HG02759 (cell line): ENCODE results near the gene IQCM.

ENCODE experiments used
- ATAC-seq: cut with Tn5 transposase; IDR thresholded peaks from one replicate; pipeline ENCODE4 v1.9.1; 2021; ENCODE audit warnings: mild to moderate bottlenecking, moderate library complexity; ENCODE audit not compliant: unreplicated experiment

The IQCM gene, protein sequence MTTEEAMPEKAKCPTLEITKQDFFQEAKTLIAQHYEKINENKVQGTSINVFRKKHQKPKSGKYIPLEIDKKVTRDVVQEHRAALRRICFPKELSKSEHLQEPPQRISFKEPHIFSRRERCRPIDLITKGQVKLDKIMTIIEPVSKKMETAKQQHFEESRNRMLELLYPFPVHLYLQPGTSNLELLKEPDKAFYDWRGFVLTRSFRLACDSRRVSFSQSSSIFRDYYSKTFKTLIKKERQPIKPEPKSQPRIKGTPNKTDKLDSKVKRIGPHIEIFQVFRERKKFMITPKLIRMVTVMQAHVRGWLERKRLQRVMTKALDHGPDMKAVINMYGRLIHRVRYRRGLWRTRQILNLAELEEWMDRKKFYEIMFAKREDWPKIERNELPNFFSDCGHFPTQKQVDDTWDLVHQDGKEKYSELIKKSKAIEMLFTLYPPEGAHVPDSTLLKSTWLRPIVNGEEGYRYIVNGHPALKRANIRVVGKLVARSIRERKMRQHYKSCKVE

DNA sequence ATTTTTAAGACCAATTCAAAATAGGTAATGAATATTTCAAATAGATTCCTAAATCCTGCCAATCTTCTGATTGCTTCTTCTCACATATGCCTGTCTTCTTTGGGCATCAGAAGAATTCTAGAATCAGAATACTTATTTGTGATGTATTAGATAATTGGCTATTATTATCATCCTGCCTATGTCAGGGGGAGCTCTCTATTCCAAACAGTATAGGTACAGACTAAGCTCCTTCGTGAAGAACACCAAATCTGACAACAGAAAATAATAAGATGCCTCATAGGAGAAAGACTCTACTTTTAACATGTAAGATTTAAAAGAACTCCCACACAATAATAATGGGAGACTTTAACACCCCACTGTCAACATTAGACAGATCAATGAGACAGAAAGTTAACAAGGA is at the start of gene IQCM:
TSS of gene IQCM (minus strand) at position 101 of the 400 bp plus-strand sequence. CDS start 73,152 bp downstream, outside the sequence.
- no peak for ATAC-seq

DNA sequence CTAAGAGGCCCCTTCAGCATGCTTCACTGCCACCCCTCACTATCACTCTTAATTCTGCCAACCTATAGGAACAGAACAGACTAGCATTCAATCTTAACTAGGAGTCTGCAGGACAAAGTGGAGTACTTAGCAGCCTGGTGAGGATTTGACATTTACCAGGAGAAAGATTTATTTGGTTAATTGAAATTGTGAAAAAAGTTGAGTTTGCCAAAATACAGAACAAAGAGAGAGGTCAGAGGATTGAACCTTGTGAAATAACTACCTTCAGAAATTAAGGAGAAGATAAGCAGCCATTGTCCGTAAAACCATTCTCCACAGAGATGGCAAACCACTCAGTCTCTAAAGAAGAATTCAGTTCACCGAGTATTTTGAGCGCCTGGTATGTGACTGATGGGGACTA is 41.8 kb upstream of the IQCM start:
- ATAC-seq = no peak

DNA sequence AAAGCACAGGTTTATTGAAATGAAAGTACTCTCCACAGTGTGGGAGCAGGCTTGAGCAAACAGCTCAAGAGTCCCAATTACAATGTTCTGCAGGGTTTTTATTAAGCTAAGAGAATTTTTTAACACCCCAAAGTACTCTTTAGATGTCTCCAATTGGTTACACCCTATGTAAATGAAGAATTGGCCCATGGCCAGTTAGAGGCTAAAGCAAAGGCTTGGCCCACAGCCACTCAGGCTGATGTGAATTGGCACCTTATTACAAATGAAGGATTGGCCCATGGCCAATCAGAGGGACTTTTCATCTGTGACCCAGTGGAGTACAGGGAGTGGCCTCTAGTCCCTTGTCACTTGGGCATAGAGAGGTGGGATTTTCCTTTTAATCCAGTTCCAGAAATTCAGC is 30.1 kb upstream of the IQCM start:
- no peak for ATAC-seq

DNA sequence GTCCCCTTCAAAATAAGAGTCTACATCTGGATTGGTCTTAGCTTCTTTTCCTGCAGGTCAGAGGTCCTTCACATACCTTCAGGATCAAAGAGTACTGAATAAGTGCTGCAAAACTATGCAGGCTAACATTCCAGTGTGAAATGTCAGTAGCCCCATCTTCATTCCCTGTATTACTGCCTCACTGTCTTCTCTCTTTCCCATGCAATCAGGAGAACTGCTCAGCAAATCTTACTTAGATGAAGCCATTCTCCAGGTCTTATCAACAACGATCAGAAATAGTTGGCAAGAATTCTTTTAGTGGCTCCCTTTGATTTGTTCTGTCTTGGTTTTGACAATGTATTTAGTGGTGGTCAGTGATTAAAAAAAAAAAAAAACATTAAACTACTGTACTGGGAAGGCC is 26.0 kb upstream of the IQCM start:
- no peak for ATAC-seq

DNA sequence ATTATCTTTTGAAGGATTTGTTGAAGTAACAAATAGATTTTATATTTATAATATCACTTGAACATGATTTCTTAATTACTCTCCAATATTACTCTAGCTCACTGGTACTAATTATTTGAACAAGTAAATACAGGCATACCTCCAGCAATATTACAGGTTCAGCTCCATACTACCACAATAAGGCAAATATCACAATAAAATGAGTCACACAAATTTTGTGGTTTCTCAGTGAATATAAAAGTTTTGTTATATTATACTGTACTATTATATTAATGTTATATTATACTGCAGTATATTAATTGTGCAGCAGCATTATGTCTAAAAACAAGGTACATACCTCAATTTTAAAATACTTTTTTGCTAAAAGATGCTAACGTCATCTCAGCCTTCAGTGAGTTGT is 22.4 kb upstream of the IQCM start:
- no peak for ATAC-seq

DNA sequence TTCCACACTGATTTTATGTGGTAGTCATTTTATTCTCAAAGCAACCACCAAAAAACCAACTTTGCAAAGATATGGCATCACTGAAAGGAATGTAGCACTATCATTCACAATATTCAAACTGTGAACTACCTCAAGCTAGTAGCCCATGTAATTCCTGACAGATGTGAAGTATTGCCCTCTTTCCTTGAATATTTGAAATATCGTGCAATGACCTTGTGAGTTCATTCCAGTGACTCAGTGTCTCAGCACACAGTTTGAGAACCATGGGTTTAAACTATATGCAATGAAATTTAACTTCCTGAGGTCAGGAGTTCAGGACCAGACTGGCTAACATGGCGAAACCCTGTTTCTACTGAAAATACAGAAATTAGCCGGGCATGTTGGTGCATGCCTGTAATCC is 20.9 kb upstream of the IQCM start:
- ATAC-seq = no peak

DNA sequence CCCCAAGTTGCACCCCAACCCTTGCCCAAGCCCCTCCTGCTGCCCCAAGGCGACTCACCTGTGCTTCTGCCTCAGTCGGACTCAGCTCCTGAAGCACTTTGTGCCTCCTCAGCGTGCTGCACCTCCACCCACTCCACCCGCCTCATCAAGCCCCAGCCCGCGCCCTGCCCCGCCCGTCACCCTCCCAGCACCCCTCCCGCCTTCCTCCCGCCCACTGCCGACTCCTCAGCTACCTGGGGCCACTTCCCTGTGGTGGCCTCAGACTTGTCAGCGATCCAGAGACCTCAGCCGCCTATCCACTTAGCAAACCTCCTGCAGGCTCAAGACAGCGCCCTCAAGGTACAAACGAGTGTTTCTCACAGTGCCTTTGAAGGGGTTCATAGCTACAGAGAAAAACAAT is 19.6 kb upstream of the IQCM start:
- no peak for ATAC-seq

DNA sequence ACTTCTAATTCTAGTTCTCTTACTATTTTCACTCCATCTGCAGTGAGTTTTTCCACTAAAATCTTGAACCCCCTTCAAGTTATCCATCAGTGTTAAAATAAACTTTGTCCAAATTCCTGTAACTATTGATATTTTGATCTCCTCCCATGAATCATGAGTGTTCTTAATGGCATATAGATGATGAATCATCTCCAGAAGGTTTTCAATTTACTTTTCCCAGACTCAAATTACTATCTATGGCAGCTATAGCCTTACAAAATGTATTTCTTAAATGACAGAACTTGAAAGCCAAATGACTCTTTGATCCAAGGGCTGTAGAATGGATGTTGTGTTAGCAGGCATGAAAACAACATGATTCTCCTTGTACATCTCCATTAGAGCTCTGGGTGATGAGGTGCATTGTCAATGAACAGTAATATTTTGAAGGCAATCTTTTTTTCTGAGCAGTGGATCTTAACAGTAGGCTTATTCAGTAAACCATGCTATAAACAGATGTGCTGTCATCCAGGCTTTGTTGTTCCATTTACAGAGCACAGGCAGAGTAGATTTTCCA is 16.1 kb upstream of the IQCM start:
- no peak for ATAC-seq

DNA sequence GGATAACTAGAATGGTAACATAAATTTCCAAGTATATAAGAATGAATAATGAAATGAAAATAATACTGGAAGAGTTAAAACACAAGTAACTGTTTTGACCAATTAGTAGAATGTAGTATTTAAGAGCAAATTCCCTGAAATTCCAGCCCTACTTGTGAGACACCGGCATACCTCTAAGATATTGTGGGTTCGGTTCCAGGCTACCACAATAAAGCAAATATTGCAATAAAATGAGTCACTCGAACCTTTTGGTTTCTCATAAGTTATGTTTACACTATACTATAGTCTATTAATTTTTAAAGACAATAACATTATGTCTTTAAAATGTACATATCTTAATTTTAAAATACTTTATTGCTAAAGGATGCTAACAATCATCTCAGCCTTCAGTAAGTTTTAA is 15.2 kb upstream of the IQCM start:
- no peak for ATAC-seq

DNA sequence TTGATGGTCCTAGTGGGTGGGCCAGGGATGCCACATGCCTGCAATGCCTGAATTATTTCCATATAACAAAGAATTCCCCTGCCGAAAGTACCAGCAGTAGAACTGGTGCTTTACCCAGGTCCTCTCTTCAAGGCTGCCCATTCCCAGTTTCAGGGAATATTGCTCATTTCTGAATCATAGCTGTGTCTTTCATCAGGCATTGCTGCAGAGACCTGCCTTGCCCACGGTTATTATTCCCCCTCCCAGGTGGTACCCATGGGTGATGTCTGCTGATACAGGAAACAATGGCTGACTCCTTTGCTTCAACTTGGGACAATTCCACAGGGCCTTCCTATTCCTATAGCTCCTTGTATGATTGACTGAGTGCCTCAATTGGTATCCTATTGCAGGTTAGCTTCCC is 9.7 kb upstream of the IQCM start:
- no peak for ATAC-seq

DNA sequence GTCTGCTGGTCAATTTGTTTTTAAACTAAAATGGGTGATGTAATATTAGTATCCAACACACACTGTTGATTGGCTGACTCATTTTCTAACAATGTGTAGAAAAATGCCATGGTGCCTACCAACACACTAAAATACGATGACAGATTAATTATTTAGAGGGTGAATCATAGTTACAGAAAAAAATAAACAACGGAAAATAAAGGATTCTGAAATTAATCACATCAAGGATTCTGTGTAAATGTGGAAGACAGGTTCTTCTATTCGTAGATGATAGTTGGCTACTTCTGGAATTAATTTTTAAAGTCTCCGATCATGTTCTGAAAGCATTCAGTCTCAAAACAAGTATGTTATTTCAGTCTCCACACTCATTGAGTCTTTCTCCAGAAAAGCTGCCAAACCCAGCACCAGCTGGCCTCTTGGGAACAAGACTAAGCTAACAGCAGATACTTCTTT is 8.2 kb upstream of the IQCM start:
- no peak for ATAC-seq

DNA sequence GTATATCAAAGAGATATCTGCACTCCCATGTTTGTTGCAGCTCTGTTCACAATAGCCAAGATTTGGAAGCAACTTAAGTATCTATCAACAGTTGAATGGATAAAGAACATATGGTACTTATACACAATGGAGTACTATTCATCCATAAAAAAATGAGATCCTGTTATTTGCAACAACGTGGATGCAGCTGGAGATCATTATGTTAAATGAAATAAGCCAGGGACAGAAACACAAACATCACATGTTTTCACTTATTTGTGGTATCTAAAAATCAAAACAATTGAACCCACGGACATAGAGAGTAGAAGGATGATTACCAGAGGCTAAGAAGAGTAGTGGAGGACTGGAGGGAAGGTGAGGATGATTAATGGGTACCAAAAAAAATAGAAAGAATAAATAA is 14.2 kb downstream of the IQCM start:
- ATAC-seq = no peak

DNA sequence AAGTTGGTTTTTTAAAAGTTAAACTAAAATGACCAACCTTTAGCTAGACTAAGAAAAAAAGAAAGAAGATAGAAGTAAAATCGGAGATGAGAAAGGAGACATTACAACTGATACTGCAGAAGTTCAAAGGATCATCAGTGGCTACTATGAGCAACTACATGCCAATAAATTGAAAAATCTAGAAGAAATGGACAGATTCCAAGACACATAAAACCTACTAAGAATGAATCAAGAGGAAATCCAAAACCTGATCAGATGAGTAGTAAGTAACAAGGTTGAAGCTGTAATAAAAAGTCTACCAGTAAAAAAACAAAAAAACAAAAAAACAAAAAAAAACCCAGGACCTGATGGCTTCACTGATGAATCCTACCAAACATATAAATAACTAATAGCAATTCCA is 16.1 kb downstream of the IQCM start:
- ATAC-seq = no peak

DNA sequence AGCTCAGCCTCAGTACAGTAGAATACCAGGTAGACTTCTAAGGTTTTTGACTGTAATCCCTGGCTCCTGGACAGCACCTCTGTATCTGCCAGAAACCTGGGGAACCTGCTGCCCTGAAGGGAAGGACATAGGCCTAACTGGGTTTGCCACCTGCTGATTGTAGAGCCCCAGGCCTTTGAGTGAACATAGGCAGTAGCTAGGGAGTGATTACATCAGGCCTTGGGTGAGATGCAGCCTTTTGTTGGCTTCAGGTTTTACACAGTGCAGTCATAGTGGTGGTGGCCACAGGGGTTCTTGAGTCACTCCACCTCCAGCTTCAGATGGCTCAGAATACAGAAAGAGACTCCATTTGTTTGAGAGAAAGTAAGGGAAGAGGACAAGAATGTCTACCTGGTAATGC is 19.3 kb downstream of the IQCM start:
- no peak for ATAC-seq

DNA sequence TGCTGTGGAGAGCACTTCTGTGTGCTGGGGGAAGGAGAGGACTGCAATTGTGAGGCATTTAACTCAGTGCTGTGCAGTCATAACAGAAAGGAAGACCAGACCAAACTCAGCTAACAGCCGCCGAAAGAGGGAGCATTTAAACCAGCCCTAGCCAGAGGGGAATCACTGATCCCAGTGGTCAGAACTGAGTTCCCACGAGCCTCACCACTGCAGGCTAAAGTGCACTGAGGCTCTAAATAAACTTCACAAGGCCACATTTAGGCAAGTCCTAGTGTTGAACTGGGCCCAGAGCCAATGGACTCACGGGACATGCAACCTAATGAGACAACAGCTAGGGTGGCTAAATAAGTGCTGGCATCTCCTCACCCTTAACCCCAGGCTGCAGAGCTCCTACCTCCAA is 20.4 kb downstream of the IQCM start:
- ATAC-seq = no peak

DNA sequence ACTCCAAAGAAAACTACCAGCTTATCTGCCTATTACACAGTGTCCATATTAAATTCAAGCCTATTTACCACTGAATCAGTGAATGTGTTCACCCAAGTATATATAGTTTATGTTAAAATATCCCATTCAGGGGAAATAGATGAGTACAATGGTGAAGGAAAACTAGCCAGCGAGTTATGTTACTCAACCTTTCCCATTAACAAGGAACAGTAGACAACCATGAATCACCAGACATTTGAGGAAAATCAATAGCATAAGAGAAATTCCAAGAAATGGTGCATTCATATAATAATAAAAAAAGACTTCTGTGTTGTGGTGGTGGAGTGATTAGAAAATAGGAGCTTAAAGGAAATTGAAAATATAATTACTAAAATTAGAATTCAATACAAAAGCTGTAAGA is 21.3 kb downstream of the IQCM start:
- ATAC-seq = no peak

DNA sequence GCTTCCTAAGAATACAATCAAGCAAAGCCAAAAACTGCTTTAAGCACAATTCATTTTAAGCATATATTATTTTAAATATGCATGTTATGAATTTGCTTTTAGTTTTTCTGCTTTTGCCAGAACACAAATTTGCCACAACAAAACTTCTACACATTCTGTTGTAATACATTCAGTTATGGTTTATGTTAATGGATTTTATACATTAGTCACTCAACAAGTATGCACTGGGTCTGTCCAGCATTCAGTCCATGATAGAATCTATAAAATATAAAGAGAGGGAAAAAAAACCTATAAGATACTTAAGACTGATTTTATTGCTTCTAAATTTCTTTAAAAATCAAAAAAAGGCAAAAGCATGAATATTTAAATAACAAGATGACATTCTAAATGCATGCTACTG is 22.2 kb downstream of the IQCM start:
- ATAC-seq = no peak

DNA sequence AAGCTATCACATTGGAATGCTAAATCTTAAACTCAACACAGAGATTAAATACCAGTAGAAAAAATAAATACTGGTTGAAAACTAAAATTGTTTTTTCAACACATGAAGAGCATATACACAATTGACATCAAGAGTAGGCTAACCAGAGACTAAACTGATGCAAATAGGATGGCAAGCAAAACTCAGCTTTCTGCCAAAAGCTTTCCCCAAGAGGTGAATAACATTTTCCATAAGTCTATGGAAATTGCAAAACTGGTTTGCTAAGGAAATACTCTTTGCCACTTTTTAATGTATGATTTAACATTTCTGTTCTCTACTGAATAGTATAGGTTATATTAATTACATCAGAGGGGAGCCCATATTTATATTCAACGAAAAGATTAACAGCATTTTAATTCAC is 23.8 kb downstream of the IQCM start:
- no peak for ATAC-seq

DNA sequence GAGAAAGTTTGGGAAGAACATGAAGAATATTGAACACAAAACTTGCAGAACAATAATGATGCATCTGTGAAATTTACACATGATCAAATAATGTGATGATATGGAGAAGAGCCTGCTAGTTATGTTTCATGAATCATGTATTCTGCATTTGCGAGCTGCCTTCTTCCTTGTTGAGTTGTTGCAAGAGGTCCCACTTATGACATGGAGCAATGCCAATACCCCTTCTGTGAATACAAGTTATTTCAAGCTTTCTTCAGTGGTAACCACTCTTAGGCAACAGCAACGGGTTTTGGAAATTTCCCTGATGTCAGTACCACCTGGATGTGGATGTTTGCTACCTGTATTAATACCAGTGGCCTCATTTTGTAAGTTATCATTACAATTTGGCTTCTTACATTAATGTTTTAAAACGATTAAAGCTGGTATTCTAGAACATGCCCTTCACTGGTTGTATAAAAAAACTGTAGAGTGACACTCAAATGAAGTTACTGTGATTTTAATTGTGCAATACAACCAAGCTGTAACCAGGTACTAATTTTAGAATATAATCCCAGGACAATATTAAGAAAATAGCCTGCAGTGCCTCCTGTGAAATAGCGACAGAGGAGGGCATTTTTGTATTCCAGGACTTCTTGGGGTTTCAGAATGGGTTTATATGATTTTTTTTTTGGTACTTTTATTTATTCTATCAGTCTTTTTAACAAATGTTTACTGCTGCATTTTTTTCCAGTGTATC is 25.3 kb downstream of the IQCM start:
- ATAC-seq = no peak

DNA sequence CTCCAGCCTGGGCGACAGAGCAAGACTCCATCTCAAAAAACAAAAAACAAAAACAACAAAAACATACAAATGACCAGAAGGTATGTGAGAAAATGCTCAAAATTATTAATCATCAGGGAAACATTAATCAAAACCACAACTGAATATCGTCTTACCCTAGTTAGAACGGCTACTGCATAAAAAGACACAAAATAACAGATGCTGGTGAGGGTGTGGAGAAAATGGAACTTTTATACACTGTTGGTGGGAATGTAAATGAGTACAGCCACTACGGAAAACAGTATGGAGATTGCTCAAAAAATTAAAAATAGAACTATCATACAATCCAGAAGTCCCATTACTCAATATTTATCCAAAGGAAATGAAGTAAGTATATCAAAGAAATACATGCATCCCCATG is 27.3 kb downstream of the IQCM start:
- no peak for ATAC-seq

DNA sequence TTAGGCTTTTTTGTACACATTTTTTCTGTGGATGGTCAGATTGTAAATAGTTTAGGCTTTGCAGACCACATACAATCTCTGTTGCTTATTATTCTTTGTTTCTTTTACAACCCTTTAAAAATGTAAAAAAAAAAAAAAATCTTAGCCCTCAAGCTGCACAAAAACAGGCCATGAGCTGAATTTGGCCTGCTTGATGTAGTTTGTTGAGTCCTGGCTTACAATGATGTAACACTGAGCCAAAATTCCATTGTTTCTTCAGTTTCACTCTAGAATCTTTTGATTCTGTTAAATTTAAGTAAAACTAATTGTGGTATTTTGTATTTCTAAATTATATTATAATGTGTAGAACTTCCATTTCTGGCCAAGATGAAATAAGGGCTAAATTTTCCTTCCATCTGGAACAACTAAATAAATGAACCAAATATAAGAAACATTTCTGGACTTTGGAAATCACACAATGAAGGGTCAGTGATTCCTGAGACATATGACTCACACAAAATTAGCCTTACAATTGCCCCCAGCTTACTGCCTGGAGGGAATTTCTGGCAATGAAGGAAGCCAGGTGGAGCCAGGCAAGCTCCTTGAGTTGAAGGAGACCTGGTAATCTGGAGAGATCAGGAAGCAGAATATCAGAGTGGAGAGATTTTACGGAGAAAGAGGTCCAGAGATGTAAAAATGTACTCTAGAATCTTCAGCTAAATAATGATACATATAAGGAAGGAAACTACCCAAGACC is 29.8 kb downstream of the IQCM start:
- no peak for ATAC-seq
